Sigmoid colon (tissue), 7 donors: ENCODE results near the gene P2RY8. TPM values are rescaled to one million over a fixed set of nuclear protein-coding genes. Genes with fewer than 3 reads are reported as not detected.

ENCODE experiments used
- DNase-seq: peaks from one replicate; pipeline ENCODE4 v3.0.0-alpha.2; 2019
- H3K27ac ChIP-seq, 4 donors: fragments of 200-600 bp; sonication (generic); one replicate each; pipeline ENCODE4 v1.5.1; 2016 to 2019; ENCODE audit warnings: mild to moderate bottlenecking in 1 of 4
- H3K27me3 ChIP-seq, 3 donors: fragments of 200-600 bp; sonication (generic); one replicate each; pipeline ENCODE4 v1.5.1; 2019; ENCODE audit warnings: mild to moderate bottlenecking in 1 of 3
- H3K36me3 ChIP-seq, 4 donors: fragments of 200-600 bp; sonication (generic); one replicate each; pipeline ENCODE4 v1.5.1; 2016 to 2019
- H3K4me1 ChIP-seq, 4 donors: fragments of 200-600 bp; sonication (generic); one replicate each; pipeline ENCODE4 v1.5.1; 2017 to 2019
- H3K4me3 ChIP-seq, 4 donors: fragments of 200-600 bp; sonication (generic); one replicate each; pipeline ENCODE4 v1.5.1; 2017 to 2019; ENCODE audit warnings: mild to moderate bottlenecking in 2 of 4, moderate library complexity in 1 of 4
- H3K9me3 ChIP-seq, 4 donors: fragments of 200-600 bp in 3 of 4; sonication (generic) in 3 of 4; one replicate each; pipeline versions ENCODE4 v1.5.1 to v1.6.1; 2013 to 2019
- EP300 ChIP-seq, 4 donors: sonication (generic); formaldehyde crosslinking; IDR thresholded peaks; one replicate each; pipeline ENCODE4 v1.6.1; 2017; ENCODE audit warnings: antibody characterized with exemption in 4 of 4
- POLR2A ChIP-seq, 2 donors: fragments of 450-650 bp; IDR thresholded peaks; one replicate each; pipeline ENCODE4 v1.6.1; 2016; ENCODE audit warnings: antibody characterized with exemption in 2 of 2, mild to moderate bottlenecking in 2 of 2, moderate library complexity in 2 of 2
- POLR2AphosphoS5 ChIP-seq, 4 donors: sonication (generic); formaldehyde crosslinking; IDR thresholded peaks; one replicate each; pipeline ENCODE4 v1.6.1; 2017; ENCODE audit warnings: antibody characterized with exemption in 4 of 4
- WGBS, 2 donors: extraction: QIAGEN DNeasy Blood & Tissue Kit; methylation state at CpG; one replicate each; pipeline ENCODE4 v1.1.7; 2013; 5-methylcytosine and 5-hydroxymethylcytosine counted together
- intact Hi-C: fragments of 100-400 bp; cut with DNase I; formaldehyde crosslinking; loops from one replicate; pipeline ENCODE4 v1.15.1; 2023
- polyA plus RNA-seq, 3 donors: library from polyadenylated mRNA; stranded (reverse); fragments of 200-250 nt; gene quantifications; one replicate each; pipeline ENCODE4 v1.2.3, GENCODE V29; 2013
- total RNA-seq, 4 donors: library from RNA; depleted of rRNA; stranded (reverse); fragments of >200 nt; gene quantifications; one replicate each; pipeline ENCODE4 v1.1.0, GENCODE V29; 2016
- TF ChIP-seq, protein P1 (sequence below), 4 experiments: fragments of 450-650 bp in 3 of 4; fragments of 200-600 bp in 1 of 4; IDR thresholded peaks; one replicate each; pipeline ENCODE4 v1.5.1; 2016 to 2019; ENCODE audit warnings: antibody characterized with exemption in 4 of 4, mild to moderate bottlenecking in 3 of 4, moderate library complexity in 2 of 4
- donor health status: healthy with polysubstance abuse.
- donor health status: Bipolar disorder and iron deficiency.
- donor health status: healthy.

P2RY8 gene, protein sequence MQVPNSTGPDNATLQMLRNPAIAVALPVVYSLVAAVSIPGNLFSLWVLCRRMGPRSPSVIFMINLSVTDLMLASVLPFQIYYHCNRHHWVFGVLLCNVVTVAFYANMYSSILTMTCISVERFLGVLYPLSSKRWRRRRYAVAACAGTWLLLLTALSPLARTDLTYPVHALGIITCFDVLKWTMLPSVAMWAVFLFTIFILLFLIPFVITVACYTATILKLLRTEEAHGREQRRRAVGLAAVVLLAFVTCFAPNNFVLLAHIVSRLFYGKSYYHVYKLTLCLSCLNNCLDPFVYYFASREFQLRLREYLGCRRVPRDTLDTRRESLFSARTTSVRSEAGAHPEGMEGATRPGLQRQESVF
- 1 to 10 TPM in 1 of 4 donors, under 1 TPM in 3; 0.28 to 1.8 (median 0.75) TPM for total RNA-seq
- 10 to 100 TPM in 1 of 3 donors, under 1 TPM in 1, not detected in 1; 0.92 to 15.0 TPM for polyA plus RNA-seq

- 41 to 68% methylated on average over 27 of the region's 27 CpGs for WGBS, 2 donors
Measured at GRCh38 chrX:1537031-1537715, at the start of gene P2RY8. TSS of gene P2RY8 (minus strand) at chrX:1537185. CDS start at chrX:1466558, 70,627 bp downstream.

DNA sequence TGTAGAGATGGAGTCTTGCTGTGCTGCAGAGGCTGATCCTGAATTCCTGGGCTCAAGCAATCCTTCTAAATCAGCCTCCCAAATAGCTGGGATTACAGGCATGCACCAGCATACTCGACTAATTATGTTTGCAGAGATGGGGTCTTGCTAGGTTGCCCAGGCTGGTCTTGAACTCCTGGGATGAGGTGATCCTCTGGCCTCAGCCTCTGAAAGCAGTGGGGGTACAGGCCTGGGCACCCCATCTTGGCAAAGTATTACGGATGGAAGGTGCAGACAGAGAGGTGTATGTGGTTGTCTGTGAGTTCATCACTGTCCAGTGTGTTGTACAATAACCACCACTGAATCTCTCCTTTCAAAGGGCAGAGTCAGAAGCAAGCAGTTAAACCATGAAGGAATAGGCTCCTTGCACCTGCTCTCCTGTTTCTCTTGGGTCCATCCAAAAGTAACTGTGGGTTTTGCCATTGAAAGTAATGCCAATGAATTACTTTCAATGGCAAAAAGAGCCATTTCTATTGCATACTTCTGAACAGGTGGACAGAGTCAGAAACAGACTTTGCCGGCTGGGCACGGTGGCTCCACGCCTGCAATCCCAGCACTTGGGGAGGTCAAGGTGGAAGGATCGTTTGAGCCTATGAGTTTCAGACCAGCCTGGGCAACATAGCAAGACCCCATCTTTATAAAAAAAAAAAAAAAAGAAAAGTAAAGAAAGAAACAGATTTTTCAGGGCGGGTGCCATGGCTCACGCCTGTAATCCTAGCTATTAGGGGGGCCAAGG lies 47.4 kb upstream of the P2RY8 start:
- DNase-seq: no peak
- H3K4me1 ChIP-seq: no peaks in the 10 kb centered on the region
- no peak overlapping the region for H3K4me3 ChIP-seq
- WGBS, 2 donors: 83 to 89% methylated on average over 8 of the region's 8 CpGs
- no peaks in the 10 kb centered on the region for H3K9me3 ChIP-seq
- intact Hi-C loops: no loop called here
- H3K36me3 ChIP-seq: no peaks in the 10 kb centered on the region
- H3K27ac ChIP-seq: no peak overlapping the region
- no peak for TF ChIP-seq EP300 (IDR thresholded peaks at IDR 0.05)
- TF ChIP-seq POLR2A (IDR thresholded peaks at IDR 0.05): no peak
- no peak for TF ChIP-seq POLR2AphosphoS5 (IDR thresholded peaks at IDR 0.05)
- TF ChIP-seq, protein P1, sequence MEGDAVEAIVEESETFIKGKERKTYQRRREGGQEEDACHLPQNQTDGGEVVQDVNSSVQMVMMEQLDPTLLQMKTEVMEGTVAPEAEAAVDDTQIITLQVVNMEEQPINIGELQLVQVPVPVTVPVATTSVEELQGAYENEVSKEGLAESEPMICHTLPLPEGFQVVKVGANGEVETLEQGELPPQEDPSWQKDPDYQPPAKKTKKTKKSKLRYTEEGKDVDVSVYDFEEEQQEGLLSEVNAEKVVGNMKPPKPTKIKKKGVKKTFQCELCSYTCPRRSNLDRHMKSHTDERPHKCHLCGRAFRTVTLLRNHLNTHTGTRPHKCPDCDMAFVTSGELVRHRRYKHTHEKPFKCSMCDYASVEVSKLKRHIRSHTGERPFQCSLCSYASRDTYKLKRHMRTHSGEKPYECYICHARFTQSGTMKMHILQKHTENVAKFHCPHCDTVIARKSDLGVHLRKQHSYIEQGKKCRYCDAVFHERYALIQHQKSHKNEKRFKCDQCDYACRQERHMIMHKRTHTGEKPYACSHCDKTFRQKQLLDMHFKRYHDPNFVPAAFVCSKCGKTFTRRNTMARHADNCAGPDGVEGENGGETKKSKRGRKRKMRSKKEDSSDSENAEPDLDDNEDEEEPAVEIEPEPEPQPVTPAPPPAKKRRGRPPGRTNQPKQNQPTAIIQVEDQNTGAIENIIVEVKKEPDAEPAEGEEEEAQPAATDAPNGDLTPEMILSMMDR (IDR thresholded peaks at IDR 0.05): no peak
- H3K27me3 ChIP-seq: peaks cover 0 to 8% (median 0%) of the 10 kb centered on the region in 3 donors

More at GRCh38 chrX:1537031-1537715, at the start of gene P2RY8:
- peak within 1 kb of the TSS in 3 of 4 donors; percentile 17 to 38 (median 26) for H3K4me3 ChIP-seq
- no peaks in the 10 kb centered on the region for H3K9me3 ChIP-seq
- H3K36me3 ChIP-seq: no peaks in the 10 kb centered on the region
- H3K4me1 ChIP-seq: no peaks in the 10 kb centered on the region
- H3K27ac ChIP-seq: peak within 1 kb of the TSS; percentile 37 to 67 (median 52)
- intact Hi-C loops: no loop called here
- TF ChIP-seq POLR2AphosphoS5 (IDR thresholded peaks at IDR 0.05) (peak in 1 of 4 donors; percentile 32), POLR2A (IDR thresholded peaks at IDR 0.05) (no peak), EP300 (IDR thresholded peaks at IDR 0.05) (no peak)
- TF ChIP-seq, protein P1 (IDR thresholded peaks at IDR 0.05): no peak
- peaks cover 0 to 7% (median 6%) of the 10 kb centered on the region in 3 donors for H3K27me3 ChIP-seq
- DNase-seq: peak; percentile 79

DNA sequence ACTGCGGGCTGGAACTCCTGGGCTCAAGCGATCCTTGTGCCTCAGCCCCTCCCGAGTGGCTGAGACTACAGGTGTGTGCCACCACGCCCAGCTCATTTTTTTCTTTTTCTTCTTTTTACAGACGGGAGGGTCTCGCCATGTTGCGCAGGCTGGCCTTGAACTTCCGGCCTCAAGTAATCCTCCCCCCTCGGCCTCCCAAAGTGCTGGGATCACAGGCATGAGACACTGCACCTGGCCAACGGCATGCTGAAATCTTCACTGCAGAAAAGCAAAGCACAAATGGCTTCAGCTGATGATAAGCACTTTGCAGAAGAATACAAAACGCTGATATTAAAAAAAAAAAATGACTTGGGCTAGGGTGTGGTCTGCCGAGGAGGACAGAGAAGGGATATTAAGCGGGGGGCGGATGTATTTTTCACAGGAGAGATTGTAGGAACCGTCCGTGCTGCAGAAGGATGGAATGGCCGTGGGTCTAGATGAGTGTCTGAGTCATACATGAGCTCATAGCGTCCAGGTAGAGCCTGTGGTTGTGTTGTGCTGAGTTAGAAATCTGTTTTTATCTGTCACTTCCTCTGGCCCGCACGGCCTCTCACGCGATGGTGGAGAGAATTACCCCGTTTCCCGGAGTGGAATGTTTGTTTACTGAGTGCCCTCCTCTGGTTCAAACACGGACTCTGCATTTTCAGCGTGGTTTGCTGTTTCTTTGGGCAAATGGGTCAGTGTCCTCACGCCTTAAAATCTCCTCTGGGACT lies 45.9 kb upstream of the P2RY8 start:
- DNase-seq: no peak
- no peak overlapping the region for H3K27ac ChIP-seq
- 12 to 62% methylated on average over 27 of the region's 27 CpGs for WGBS, 2 donors
- H3K9me3 ChIP-seq: no peaks in the 10 kb centered on the region
- H3K27me3 ChIP-seq: peaks cover 0 to 8% (median 0%) of the 10 kb centered on the region in 3 donors
- intact Hi-C loops: no loop called here
- H3K36me3 ChIP-seq: no peaks in the 10 kb centered on the region
- H3K4me1 ChIP-seq: no peaks in the 10 kb centered on the region
- no peak overlapping the region for H3K4me3 ChIP-seq
- TF ChIP-seq, protein P1 (IDR thresholded peaks at IDR 0.05): no peak
- TF ChIP-seq EP300 (IDR thresholded peaks at IDR 0.05) (no peak), POLR2AphosphoS5 (IDR thresholded peaks at IDR 0.05) (no peak), POLR2A (IDR thresholded peaks at IDR 0.05) (no peak)

- H3K4me1 ChIP-seq: no peaks in the 10 kb centered on the region
- intact Hi-C loops: no loop called here
- H3K36me3 ChIP-seq: no peaks in the 10 kb centered on the region
- no peaks in the 10 kb centered on the region for H3K9me3 ChIP-seq
- H3K27me3 ChIP-seq: peaks cover 0 to 8% (median 0%) of the 10 kb centered on the region in 3 donors
- 20 to 50% methylated on average over 4 of the region's 4 CpGs for WGBS, 2 donors
- no peak overlapping the region for H3K4me3 ChIP-seq
- no peak for DNase-seq
- TF ChIP-seq, protein P1 (IDR thresholded peaks at IDR 0.05): peak; percentile 31 to 71 (median 64)
- TF ChIP-seq EP300 (IDR thresholded peaks at IDR 0.05): no peak
- no peak overlapping the region for H3K27ac ChIP-seq
Measured at GRCh38 chrX:1581132-1581531, 44.1 kb upstream of the P2RY8 start.
